HG02623 (cell line): ENCODE data around the gene ABHD10.
"Not testable (repeated sequence)": the region's sequence is repeated elsewhere in the genome, so short reads cannot be mapped to it uniquely, and the experiment has no call there.

Source experiments
- ATAC-seq: cut with Tn5 transposase; IDR thresholded peaks from one replicate; pipeline ENCODE4 v1.9.1; 2021; ENCODE audit warnings: moderate library complexity; ENCODE audit not compliant: unreplicated experiment

The ABHD10 gene

GRCh38 chr3:112027826-112028225, 49.0 kb downstream of the ABHD10 start:
- ATAC-seq: no peak

- ATAC-seq: no peak
Observed at GRCh38 chr3:112030901-112031300, 52.1 kb downstream of the ABHD10 start.

GRCh38 chr3:112032098-112032731, 53.4 kb downstream of the ABHD10 start:
- no peak for ATAC-seq

- ATAC-seq: no peak
Observed at GRCh38 chr3:112034436-112034835, 55.6 kb downstream of the ABHD10 start, which contains the start of gene TMPRSS7. TSS of gene TMPRSS7 (plus strand) at chr3:112034736. CDS start at chr3:112034846, 110 bp downstream.

GRCh38 chr3:112035241-112035640, 56.4 kb downstream of the ABHD10 start:
- ATAC-seq: no peak

- not testable (repeated sequence) for ATAC-seq
Observed at GRCh38 chr3:112037194-112037593, 58.4 kb downstream of the ABHD10 start.

- ATAC-seq: no peak
Observed at GRCh38 chr3:112038863-112039262, 60.0 kb downstream of the ABHD10 start.

GRCh38 chr3:112041321-112041720, 62.5 kb downstream of the ABHD10 start:
- ATAC-seq: no peak

- no peak for ATAC-seq
Observed at GRCh38 chr3:112042842-112043280, 64.0 kb downstream of the ABHD10 start.
